ENCODE data around the gene JAK2. TPM values are rescaled to one million over a fixed set of nuclear protein-coding genes. Genes with fewer than 3 reads are reported as not detected.

The JAK2 gene
- total RNA-seq, 1 experiment from 2014 or later = 10.5 TPM

Other genes with a start within 250 kb of the JAK2 start
- 93.1 and 93.6 TPM in 2 replicates for gene AK3, start 244.1 kb upstream of the JAK2 start, total RNA-seq (2021)
- 29.1 and 31.2 TPM in 2 replicates for gene RCL1, start 192.3 kb upstream of the JAK2 start, total RNA-seq (2021)
- not detected in 2 replicates for gene INSL6, start 200.4 kb downstream of the JAK2 start, total RNA-seq (2021)
- not detected in 2 replicates for gene INSL4, start 246.1 kb downstream of the JAK2 start, total RNA-seq (2021)

Measured in A673 (cell line).